Endometrium (tissue), 2 donors: ENCODE data around the gene CYP4F3.
"Not testable (repeated sequence)": the region's sequence is repeated elsewhere in the genome, so short reads cannot be mapped to it uniquely, and the experiment has no call there.

Experiments used
- FAIRE-seq: peaks from 2 replicates; lab custom pipeline; 2012; peaks lifted over from hg19 to GRCh38; lab: Jason Lieb, UNC
- donor health status: control.
- donor health status: control.

Gene CYP4F3

GRCh38 chr19:15629003-15629880, 11.5 kb upstream of the CYP4F3 start:
- FAIRE-seq = no peak

- no peak for FAIRE-seq
Observed at GRCh38 chr19:15631817-15632216, 8.9 kb upstream of the CYP4F3 start.

GRCh38 chr19:15633082-15633835, 7.4 kb upstream of the CYP4F3 start:
- FAIRE-seq = no peak

GRCh38 chr19:15634105-15634504, 6.6 kb upstream of the CYP4F3 start:
- no peak for FAIRE-seq

- FAIRE-seq = no peak
Observed at GRCh38 chr19:15635016-15635805, 5.5 kb upstream of the CYP4F3 start.

GRCh38 chr19:15636026-15636425, 4.7 kb upstream of the CYP4F3 start:
- no peak for FAIRE-seq

- no peak for FAIRE-seq
Observed at GRCh38 chr19:15639596-15639995, 1.1 kb upstream of the CYP4F3 start.

GRCh38 chr19:15640904-15641597, 354 bp downstream of the CYP4F3 start:
- FAIRE-seq = no peak

- FAIRE-seq = no peak
Observed at GRCh38 chr19:15641901-15642491, 1.3 kb downstream of the CYP4F3 start.

GRCh38 chr19:15642807-15643206, 2.1 kb downstream of the CYP4F3 start:
- FAIRE-seq = no peak

- FAIRE-seq = no peak
Observed at GRCh38 chr19:15643387-15643786, 2.7 kb downstream of the CYP4F3 start.

- FAIRE-seq = no peak
Observed at GRCh38 chr19:15644066-15644741, 3.5 kb downstream of the CYP4F3 start.

GRCh38 chr19:15644816-15645215, 4.1 kb downstream of the CYP4F3 start:
- no peak for FAIRE-seq

- no peak for FAIRE-seq
Observed at GRCh38 chr19:15649526-15649925, 8.8 kb downstream of the CYP4F3 start.

- FAIRE-seq = not testable (repeated sequence)
Observed at GRCh38 chr19:15650123-15650522, 9.4 kb downstream of the CYP4F3 start.

- FAIRE-seq = no peak
Observed at GRCh38 chr19:15651791-15652190, 11.1 kb downstream of the CYP4F3 start.

- FAIRE-seq = no peak
Observed at GRCh38 chr19:15652559-15653278, 12.0 kb downstream of the CYP4F3 start.

GRCh38 chr19:15656467-15656866, 15.8 kb downstream of the CYP4F3 start:
- FAIRE-seq = no peak

GRCh38 chr19:15663247-15663646, 22.6 kb downstream of the CYP4F3 start:
- FAIRE-seq = no peak

- FAIRE-seq = no peak
Observed at GRCh38 chr19:15666186-15666585, 25.5 kb downstream of the CYP4F3 start.
